PFSK-1 (cell line): ENCODE measurements around the gene PPARGC1A.

ENCODE experiments used
- POLR2AphosphoS5 ChIP-seq: IDR thresholded peaks from 2 replicates; pipeline ENCODE4 v1.6.1; 2012; ENCODE audit warnings: low read depth, mild to moderate bottlenecking, control low read depth, low read length, moderate library complexity
- SIN3A ChIP-seq: IDR thresholded peaks from 2 replicates; pipeline ENCODE4 v1.6.1; 2012; ENCODE audit warnings: mild to moderate bottlenecking, low read length, moderate library complexity, borderline replicate concordance; ENCODE audit not compliant: insufficient read depth
- TF ChIP-seq, protein P1 (sequence below), 2 experiments: IDR thresholded peaks; 2 replicates each; pipeline versions ENCODE4 v1.6.1 to v1.8.0; 2011 to 2012; ENCODE audit warnings: low read depth in 2 of 2, low read length in 2 of 2, control low read depth in 1 of 2, inconsistent platforms in 1 of 2, mild to moderate bottlenecking in 1 of 2, moderate library complexity in 1 of 2; ENCODE audit not compliant: insufficient read depth in 1 of 2

DNA sequence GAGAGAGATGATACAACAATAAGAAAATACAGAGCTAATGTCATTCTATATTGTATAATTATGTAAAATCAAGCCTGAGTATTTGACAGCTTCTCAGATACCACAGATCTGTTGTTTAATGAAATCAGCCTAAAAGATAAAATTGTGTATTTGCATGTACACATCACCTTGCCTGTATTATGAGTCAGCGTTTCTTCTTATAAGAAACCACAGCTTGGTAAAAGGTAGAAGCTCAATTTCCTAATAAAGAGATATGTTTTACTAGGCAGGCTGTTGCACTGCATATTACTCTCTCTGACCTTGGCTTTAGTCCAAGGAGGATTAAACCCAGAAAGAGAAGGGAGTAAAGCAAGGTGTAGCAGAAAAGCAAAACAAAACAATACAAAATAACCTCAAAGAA, 121.3 kb downstream of the PPARGC1A start:
- TF ChIP-seq POLR2AphosphoS5 = no peak
- TF ChIP-seq SIN3A = no peak
- TF ChIP-seq, protein P1, sequence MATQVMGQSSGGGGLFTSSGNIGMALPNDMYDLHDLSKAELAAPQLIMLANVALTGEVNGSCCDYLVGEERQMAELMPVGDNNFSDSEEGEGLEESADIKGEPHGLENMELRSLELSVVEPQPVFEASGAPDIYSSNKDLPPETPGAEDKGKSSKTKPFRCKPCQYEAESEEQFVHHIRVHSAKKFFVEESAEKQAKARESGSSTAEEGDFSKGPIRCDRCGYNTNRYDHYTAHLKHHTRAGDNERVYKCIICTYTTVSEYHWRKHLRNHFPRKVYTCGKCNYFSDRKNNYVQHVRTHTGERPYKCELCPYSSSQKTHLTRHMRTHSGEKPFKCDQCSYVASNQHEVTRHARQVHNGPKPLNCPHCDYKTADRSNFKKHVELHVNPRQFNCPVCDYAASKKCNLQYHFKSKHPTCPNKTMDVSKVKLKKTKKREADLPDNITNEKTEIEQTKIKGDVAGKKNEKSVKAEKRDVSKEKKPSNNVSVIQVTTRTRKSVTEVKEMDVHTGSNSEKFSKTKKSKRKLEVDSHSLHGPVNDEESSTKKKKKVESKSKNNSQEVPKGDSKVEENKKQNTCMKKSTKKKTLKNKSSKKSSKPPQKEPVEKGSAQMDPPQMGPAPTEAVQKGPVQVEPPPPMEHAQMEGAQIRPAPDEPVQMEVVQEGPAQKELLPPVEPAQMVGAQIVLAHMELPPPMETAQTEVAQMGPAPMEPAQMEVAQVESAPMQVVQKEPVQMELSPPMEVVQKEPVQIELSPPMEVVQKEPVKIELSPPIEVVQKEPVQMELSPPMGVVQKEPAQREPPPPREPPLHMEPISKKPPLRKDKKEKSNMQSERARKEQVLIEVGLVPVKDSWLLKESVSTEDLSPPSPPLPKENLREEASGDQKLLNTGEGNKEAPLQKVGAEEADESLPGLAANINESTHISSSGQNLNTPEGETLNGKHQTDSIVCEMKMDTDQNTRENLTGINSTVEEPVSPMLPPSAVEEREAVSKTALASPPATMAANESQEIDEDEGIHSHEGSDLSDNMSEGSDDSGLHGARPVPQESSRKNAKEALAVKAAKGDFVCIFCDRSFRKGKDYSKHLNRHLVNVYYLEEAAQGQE (IDR thresholded peaks at IDR 0.05; ENCODE audit: insufficient read depth in 1 of 2, low read depth in 2 of 2, low read length in 2 of 2) = no peak
